Mesenchymal stem cell (in vitro differentiated cells and primary cell): ENCODE data around the gene ANKFY1.

Experiments used
- DNase-seq: peaks from one replicate; pipeline ENCODE4 v3.0.0-alpha.2; 2013
- H2AFZ ChIP-seq: one replicate; pipeline ENCODE4 v1.6.1; 2013; ENCODE audit warnings: low read depth, mild to moderate bottlenecking, control low read depth, inconsistent platforms, low read length, moderate library complexity
- H2AK5ac ChIP-seq: 2 replicates; pipeline ENCODE4 v1.6.1; 2013; ENCODE audit warnings: low read length, moderate library complexity, mild to moderate bottlenecking, inconsistent platforms; ENCODE audit not compliant: severe bottlenecking
- H2BK120ac ChIP-seq: one replicate; pipeline ENCODE4 v1.6.1; 2013; ENCODE audit warnings: low read depth, mild to moderate bottlenecking, inconsistent platforms, low read length, moderate library complexity
- H2BK12ac ChIP-seq, 2 experiments: one replicate each; pipeline ENCODE4 v1.6.1; 2013; ENCODE audit warnings: inconsistent platforms in 2 of 2, low read length in 2 of 2, mild to moderate bottlenecking in 2 of 2, moderate library complexity in 2 of 2, control low read depth in 1 of 2
- H2BK15ac ChIP-seq: one replicate; pipeline ENCODE4 v1.6.1; 2013; ENCODE audit warnings: mild to moderate bottlenecking, low read depth, inconsistent platforms; ENCODE audit not compliant: poor library complexity, severe bottlenecking
- H2BK5ac ChIP-seq: 2 replicates; pipeline ENCODE4 v1.6.1; 2013; ENCODE audit warnings: low read depth, mild to moderate bottlenecking, low read length, control low read depth, inconsistent platforms; ENCODE audit not compliant: poor library complexity, severe bottlenecking
- H3K14ac ChIP-seq, 2 experiments: one replicate each; pipeline ENCODE4 v1.6.1; 2013; ENCODE audit warnings: inconsistent platforms in 2 of 2, low read length in 2 of 2, control low read depth in 1 of 2, mild to moderate bottlenecking in 1 of 2, moderate library complexity in 1 of 2
- H3K18ac ChIP-seq, 2 experiments: one replicate each; pipeline ENCODE4 v1.6.1; 2013; ENCODE audit warnings: inconsistent platforms in 2 of 2, low read length in 2 of 2, control low read depth in 1 of 2, low read depth in 1 of 2, mild to moderate bottlenecking in 1 of 2
- H3K23ac ChIP-seq, 2 experiments: one replicate each; pipeline ENCODE4 v1.6.1; 2013; ENCODE audit warnings: inconsistent platforms in 2 of 2, low read length in 2 of 2, mild to moderate bottlenecking in 2 of 2, moderate library complexity in 2 of 2, control low read depth in 1 of 2
- H3K27ac ChIP-seq: 2 replicates; pipeline ENCODE4 v1.5.1; 2013; ENCODE audit warnings: mild to moderate bottlenecking, moderate library complexity, low read length, control low read depth, inconsistent platforms; ENCODE audit not compliant: poor library complexity, severe bottlenecking
- H3K27me3 ChIP-seq, 2 experiments: 2 replicates each; pipeline versions ENCODE4 v1.6.1 to v1.7.0; 2013; ENCODE audit warnings: low read length in 2 of 2, mild to moderate bottlenecking in 2 of 2, moderate library complexity in 2 of 2, control low read depth in 1 of 2, inconsistent platforms in 1 of 2; ENCODE audit not compliant: control insufficient read depth in 1 of 2, insufficient read depth in 1 of 2
- H3K36me3 ChIP-seq, 2 experiments: 2 replicates each; pipeline versions ENCODE4 v1.6.1 to v1.7.0; 2013; ENCODE audit warnings: low read length in 2 of 2, control low read depth in 1 of 2, inconsistent platforms in 1 of 2, low read depth in 1 of 2, mild to moderate bottlenecking in 1 of 2; ENCODE audit not compliant: insufficient read depth in 2 of 2, control insufficient read depth in 1 of 2
- H3K4ac ChIP-seq, 2 experiments: one replicate each; pipeline ENCODE4 v1.6.1; 2013; ENCODE audit warnings: inconsistent platforms in 2 of 2, low read length in 2 of 2, mild to moderate bottlenecking in 2 of 2, moderate library complexity in 2 of 2, control low read depth in 1 of 2, low read depth in 1 of 2
- H3K4me1 ChIP-seq: 2 replicates; pipeline ENCODE4 v1.6.1; 2013; ENCODE audit warnings: low read depth, low read length, control low read depth; ENCODE audit not compliant: control insufficient read depth, insufficient read depth
- H3K4me2 ChIP-seq: 2 replicates; pipeline ENCODE4 v1.6.1; 2013; ENCODE audit warnings: low read length, mild to moderate bottlenecking, inconsistent platforms; ENCODE audit not compliant: poor library complexity, severe bottlenecking
- H3K4me3 ChIP-seq, 2 experiments: 2 replicates each; pipeline versions ENCODE4 v1.5.1 to v1.7.0; 2013; ENCODE audit warnings: low read length in 2 of 2, mild to moderate bottlenecking in 2 of 2, control low read depth in 1 of 2, low read depth in 1 of 2; ENCODE audit not compliant: insufficient read depth in 1 of 2
- H3K79me1 ChIP-seq: replicated peaks from 2 replicates; pipeline ENCODE4 v1.6.1; 2013; ENCODE audit warnings: mild to moderate bottlenecking, control low read depth, low read length, inconsistent platforms; ENCODE audit not compliant: poor library complexity, severe bottlenecking
- H3K9ac ChIP-seq: 2 replicates; pipeline ENCODE4 v1.7.0; 2013; ENCODE audit warnings: mild to moderate bottlenecking, low read length, moderate library complexity
- H3K9me3 ChIP-seq: 2 replicates; pipeline ENCODE4 v1.7.0; 2013; ENCODE audit warnings: mild to moderate bottlenecking, low read length; ENCODE audit not compliant: control insufficient read depth
- H4K8ac ChIP-seq: one replicate; pipeline ENCODE4 v1.6.1; 2013; ENCODE audit warnings: inconsistent platforms, mild to moderate bottlenecking, low read length, moderate library complexity
- H4K91ac ChIP-seq: one replicate; pipeline ENCODE4 v1.6.1; 2013; ENCODE audit warnings: mild to moderate bottlenecking, low read length, inconsistent platforms
- WGBS: methylation state at CpG from one replicate; pipeline ENCODE4 v1.1.7; 2013; ENCODE audit warnings: mixed read lengths; 5-methylcytosine and 5-hydroxymethylcytosine counted together

Gene ANKFY1

DNA sequence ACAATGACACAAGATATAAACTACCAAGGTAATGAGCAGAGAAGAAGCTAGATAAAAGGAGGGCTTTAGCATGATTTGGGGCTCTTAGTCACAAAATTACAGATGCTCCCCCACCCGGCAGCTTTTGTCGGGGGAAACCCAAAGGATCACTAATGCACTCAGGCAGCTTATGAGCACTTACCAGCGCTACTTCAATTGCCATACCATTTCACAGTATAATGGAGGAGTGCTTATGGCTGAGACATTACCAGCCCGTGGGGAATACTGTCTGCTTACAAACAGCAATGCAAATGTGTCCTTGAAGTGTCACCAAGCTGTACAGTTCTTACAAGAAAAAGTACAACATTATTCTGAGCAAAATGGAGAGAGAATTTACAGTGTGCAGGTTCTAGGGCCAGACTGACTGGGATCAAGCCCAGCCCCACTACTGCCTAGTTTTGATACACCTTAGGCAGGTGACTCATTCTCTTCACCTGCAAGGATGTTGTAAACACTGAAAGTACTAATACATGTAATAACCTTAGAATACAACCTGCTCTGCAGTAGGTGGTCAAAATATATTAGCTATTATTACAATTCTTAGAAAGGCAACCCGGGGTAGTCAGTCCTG, 16.3 kb downstream of the ANKFY1 start:
- Histone ChIP-seq H3K4me3 (no peak overlapping the region), H2BK5ac (no peak overlapping the region), H3K27ac (no peak overlapping the region), H3K27me3 (no peaks in the 10 kb centered on the region), H3K4me1 (peaks cover 5% of the 10 kb centered on the region), H2BK12ac (no peak overlapping the region), H3K9ac (peak overlapping the region; percentile 12), H3K79me1 (peaks cover 19% of the 10 kb centered on the region), H3K9me3 (no peaks in the 10 kb centered on the region), H2BK15ac (no peak overlapping the region), H3K36me3 (peaks cover 7 to 14% of the 10 kb centered on the region in 2 experiments), H2AK5ac (no peak overlapping the region), H2AFZ (no peak overlapping the region), H3K18ac (peak overlapping the region in 1 of 2 experiments; percentile 22), H4K91ac (no peak overlapping the region), H4K8ac (no peak overlapping the region), H3K4me2 (no peak overlapping the region), H3K23ac (peak overlapping the region in 1 of 2 experiments; percentile 24), H3K14ac (no peak overlapping the region), H3K4ac (no peak overlapping the region), H2BK120ac (no peak overlapping the region)
- DNase-seq = no peak
- WGBS = 72% methylated on average over 5 of the region's 5 CpGs

DNA sequence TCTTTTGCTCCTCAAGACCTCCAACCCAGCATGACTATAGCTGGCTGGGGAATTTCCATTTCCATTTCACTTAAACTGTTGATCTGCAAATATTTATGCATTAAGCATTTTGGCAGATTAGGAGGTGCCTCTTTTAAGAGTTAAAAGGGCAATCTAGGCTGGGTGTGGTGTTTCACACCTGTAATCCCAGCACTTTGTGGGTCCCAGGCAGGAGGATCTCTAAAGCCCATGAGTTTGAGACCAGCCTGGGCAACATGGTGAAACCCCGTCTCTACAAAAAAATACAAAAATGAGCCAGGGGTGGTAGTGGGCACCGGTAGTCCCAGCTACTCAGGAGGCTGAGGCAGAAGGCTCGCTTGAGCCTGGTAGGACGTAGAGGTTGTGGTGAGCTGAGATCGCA, 17.1 kb downstream of the ANKFY1 start:
- WGBS = 98% methylated on average over 4 of the region's 5 CpGs
- no peak overlapping the region for H2BK5ac ChIP-seq
- no peak overlapping the region for H2BK12ac ChIP-seq

GRCh38 chr17:4241535-4241934, 22.2 kb downstream of the ANKFY1 start:
- no peak overlapping the region for H2BK12ac ChIP-seq
- H4K8ac ChIP-seq = no peak overlapping the region
- no peak overlapping the region for H3K27ac ChIP-seq
- peaks cover 26 to 44% of the 10 kb centered on the region in 2 experiments for H3K36me3 ChIP-seq
- no peak overlapping the region for H3K4ac ChIP-seq
- no peak overlapping the region for H2BK120ac ChIP-seq
- WGBS = 97% methylated on average over 11 of the region's 11 CpGs
- H3K18ac ChIP-seq = no peak overlapping the region
- H3K14ac ChIP-seq = no peak overlapping the region
- no peak overlapping the region for H2AK5ac ChIP-seq
- DNase-seq = no peak
- H3K79me1 ChIP-seq = peaks cover 31% of the 10 kb centered on the region
- H2AFZ ChIP-seq = no peak overlapping the region
- no peak overlapping the region for H2BK15ac ChIP-seq
- H3K4me3 ChIP-seq = no peak overlapping the region
- H3K27me3 ChIP-seq = no peaks in the 10 kb centered on the region
- H3K9me3 ChIP-seq = no peaks in the 10 kb centered on the region
- H2BK5ac ChIP-seq = no peak overlapping the region
- H3K9ac ChIP-seq = no peak overlapping the region
- no peaks in the 10 kb centered on the region for H3K4me1 ChIP-seq
- no peak overlapping the region for H3K4me2 ChIP-seq
- H4K91ac ChIP-seq = no peak overlapping the region
- H3K23ac ChIP-seq = no peak overlapping the region

More for the DNA sequence above, 17.1 kb downstream of the ANKFY1 start:
- H3K4me3 ChIP-seq = no peak overlapping the region
- H3K27me3 ChIP-seq = no peaks in the 10 kb centered on the region
- no peak overlapping the region for H4K91ac ChIP-seq
- H3K36me3 ChIP-seq = peaks cover 11 to 22% of the 10 kb centered on the region in 2 experiments
- H2BK120ac ChIP-seq = no peak overlapping the region
- H3K23ac ChIP-seq = no peak overlapping the region
- peaks cover 5% of the 10 kb centered on the region for H3K4me1 ChIP-seq
- no peak overlapping the region for H3K4me2 ChIP-seq
- no peak overlapping the region for H2AFZ ChIP-seq
- H3K9me3 ChIP-seq = no peaks in the 10 kb centered on the region
- H3K14ac ChIP-seq = no peak overlapping the region
- no peak overlapping the region for H2BK15ac ChIP-seq
- peaks cover 18% of the 10 kb centered on the region for H3K79me1 ChIP-seq
- H4K8ac ChIP-seq = no peak overlapping the region
- no peak overlapping the region for H3K9ac ChIP-seq
- no peak overlapping the region for H2AK5ac ChIP-seq
- no peak for DNase-seq
- no peak overlapping the region for H3K4ac ChIP-seq
- H3K27ac ChIP-seq = no peak overlapping the region
- H3K18ac ChIP-seq = no peak overlapping the region

GRCh38 chr17:4236456-4236855, 27.3 kb downstream of the ANKFY1 start:
- H3K4me3 ChIP-seq = no peak overlapping the region
- H4K8ac ChIP-seq = no peak overlapping the region
- H2AFZ ChIP-seq = no peak overlapping the region
- H3K79me1 ChIP-seq = peaks cover 27% of the 10 kb centered on the region
- DNase-seq = peak; percentile 32
- H3K9me3 ChIP-seq = no peaks in the 10 kb centered on the region
- H3K27me3 ChIP-seq = no peaks in the 10 kb centered on the region
- WGBS = no CpG with 5 or more reads among the region's 3 CpGs
- H2BK15ac ChIP-seq = no peak overlapping the region
- H4K91ac ChIP-seq = no peak overlapping the region
- H2AK5ac ChIP-seq = no peak overlapping the region
- no peak overlapping the region for H2BK12ac ChIP-seq
- H3K4me1 ChIP-seq = peaks cover 7% of the 10 kb centered on the region
- H3K9ac ChIP-seq = no peak overlapping the region
- H3K36me3 ChIP-seq = peaks cover 18 to 64% of the 10 kb centered on the region in 2 experiments
- H3K4me2 ChIP-seq = no peak overlapping the region
- H3K18ac ChIP-seq = no peak overlapping the region
- no peak overlapping the region for H3K4ac ChIP-seq
- H3K14ac ChIP-seq = no peak overlapping the region
- H3K23ac ChIP-seq = no peak overlapping the region
- no peak overlapping the region for H2BK120ac ChIP-seq
- H2BK5ac ChIP-seq = no peak overlapping the region
- no peak overlapping the region for H3K27ac ChIP-seq
